Activated naive CD4-positive, alpha-beta T cell treated with anti-CD3 and anti-CD28 coated beads for 36 hours (primary cell): Measurements from ENCODE around the gene ZDHHC18. TPM values are rescaled to one million over a fixed set of nuclear protein-coding genes. Genes with fewer than 3 reads are reported as not detected.
"Not testable (repeated sequence)": the region's sequence is repeated elsewhere in the genome, so short reads cannot be mapped to it uniquely, and the experiment has no call there.

ENCODE experiments used
- CTCF ChIA-PET: fragments of 350-600 bp; sonication (Branson Sonifier 250); formaldehyde crosslinking; loops from one replicate; lab custom pipeline; 2021; ENCODE audit warnings: antibody characterized with exemption; lab: Charles Lee
- DNase-seq: peaks from one replicate; pipeline ENCODE4 v3.0.0-alpha.2; 2020
- H3K27ac Mint-ChIP-seq: one replicate; pipeline ENCODE4 v1.8.0; 2021; ENCODE audit warnings: mild to moderate bottlenecking, mixed read lengths
- H3K27me3 Mint-ChIP-seq: one replicate; pipeline ENCODE4 v1.8.0; 2021; ENCODE audit warnings: low read depth, mixed read lengths
- H3K36me3 Mint-ChIP-seq: one replicate; pipeline ENCODE4 v1.8.0; 2021; ENCODE audit warnings: low read depth, mixed read lengths
- H3K4me1 Mint-ChIP-seq: one replicate; pipeline ENCODE4 v1.8.0; 2021; ENCODE audit warnings: low read depth, mixed read lengths
- H3K4me3 Mint-ChIP-seq: one replicate; pipeline ENCODE4 v1.8.0; 2021; ENCODE audit warnings: mild to moderate bottlenecking, moderate library complexity, mixed read lengths
- H3K9me3 Mint-ChIP-seq: one replicate; pipeline ENCODE4 v1.8.0; 2021; ENCODE audit warnings: mixed read lengths
- intact Hi-C: fragments of 100-400 bp; cut with micrococcal nuclease; formaldehyde crosslinking; loops from one replicate; pipeline ENCODE4 v1.15.1; 2023
- total RNA-seq, 2 experiments: library from RNA; stranded (reverse); gene quantifications; one replicate each; pipeline ENCODE4 v1.2.3, GENCODE V29; 2021

The ZDHHC18 gene
- total RNA-seq, 2 experiments from 2014 or later, result 37.3 to 39.0 TPM

- intact Hi-C loops, result loop anchor here (2.0 kb wide), 3 partner anchors 27 to 171 kb away; partner anchors contain the start of genes GPN2 and NUDC
- no peak for DNase-seq
- H3K4me3 Mint-ChIP-seq, result peak overlapping the region; percentile 92
- no peak overlapping the region for H3K27ac Mint-ChIP-seq
- no peaks in the 10 kb centered on the region for H3K27me3 Mint-ChIP-seq
- no peaks in the 10 kb centered on the region for H3K36me3 Mint-ChIP-seq
- peaks cover 21% of the 10 kb centered on the region for H3K4me1 Mint-ChIP-seq
- CTCF ChIA-PET, result interaction anchor here (0.8 to 2.6 kb wide), 4 partner anchors 14 to 262 kb away, joined by 3 to 15 read pairs (median 3); no protein-coding TSS in a partner anchor
- H3K9me3 Mint-ChIP-seq, result no peaks in the 10 kb centered on the region
Measured at GRCh38 chr1:26863685-26864077, 37.2 kb downstream of the ZDHHC18 start.

- CTCF ChIA-PET, result interaction anchor here (0.6 to 3.0 kb wide), 12 partner anchors 9 to 263 kb away, joined by 3 to 15 read pairs (median 7); no protein-coding TSS in a partner anchor
- Mint-ChIP-seq H3K36me3 (no peaks in the 10 kb centered on the region), H3K4me1 (peaks cover 21% of the 10 kb centered on the region), H3K27me3 (no peaks in the 10 kb centered on the region), H3K27ac (peak overlapping the region; percentile 90), H3K9me3 (no peaks in the 10 kb centered on the region), H3K4me3 (peak overlapping the region; percentile 92)
- intact Hi-C loops, result loop anchor here (1.0 to 2.0 kb wide), 5 partner anchors 26 to 172 kb away; partner anchors contain the start of genes GPN2 and NUDC
- DNase-seq, result peak; percentile 95
Measured at GRCh38 chr1:26864610-26865480, 38.4 kb downstream of the ZDHHC18 start.

GRCh38 chr1:26873097-26873496 is 46.6 kb downstream of the ZDHHC18 start:
- H3K9me3 Mint-ChIP-seq, H3K4me3 Mint-ChIP-seq, DNase-seq, H3K4me1 Mint-ChIP-seq, H3K27ac Mint-ChIP-seq, H3K36me3 Mint-ChIP-seq, intact Hi-C loops, H3K27me3 Mint-ChIP-seq: not testable (repeated sequence)
- CTCF ChIA-PET, result interaction anchor here (0.6 to 1.6 kb wide), 8 partner anchors 8 to 450 kb away, joined by 3 to 7 read pairs (median 4); no protein-coding TSS in a partner anchor

GRCh38 chr1:26874896-26875295 is 48.4 kb downstream of the ZDHHC18 start:
- H3K9me3 Mint-ChIP-seq, result no peaks in the 10 kb centered on the region
- H3K4me1 Mint-ChIP-seq, result peaks cover 2% of the 10 kb centered on the region
- DNase-seq, result no peak
- H3K27ac Mint-ChIP-seq, result no peak overlapping the region
- no peaks in the 10 kb centered on the region for H3K36me3 Mint-ChIP-seq
- no peaks in the 10 kb centered on the region for H3K27me3 Mint-ChIP-seq
- CTCF ChIA-PET, result interaction anchor here (1.5 kb wide), 1 partner anchor 12 kb away, joined by 4 read pairs; no protein-coding TSS in a partner anchor
- H3K4me3 Mint-ChIP-seq, result no peak overlapping the region
- intact Hi-C loops, result no loop called here

- H3K4me3 Mint-ChIP-seq, result no peak overlapping the region
- H3K36me3 Mint-ChIP-seq, result peaks cover 2% of the 10 kb centered on the region
- CTCF ChIA-PET, result interaction anchor here (0.7 to 3.0 kb wide), 8 partner anchors 10 to 275 kb away, joined by 3 to 15 read pairs (median 5); no protein-coding TSS in a partner anchor
- no peaks in the 10 kb centered on the region for H3K27me3 Mint-ChIP-seq
- no peak for DNase-seq
- peak overlapping the region; percentile 51 for H3K27ac Mint-ChIP-seq
- no peaks in the 10 kb centered on the region for H3K9me3 Mint-ChIP-seq
- intact Hi-C loops, result no loop called here
- H3K4me1 Mint-ChIP-seq, result peaks cover 2% of the 10 kb centered on the region
Measured at GRCh38 chr1:26877326-26877725, 50.8 kb downstream of the ZDHHC18 start.

- no peak for DNase-seq
- no peak overlapping the region for H3K27ac Mint-ChIP-seq
- no peaks in the 10 kb centered on the region for H3K9me3 Mint-ChIP-seq
- CTCF ChIA-PET, result interaction anchor here (0.5 to 2.6 kb wide), 13 partner anchors 8 to 278 kb away, joined by 3 to 14 read pairs (median 5); no protein-coding TSS in a partner anchor
- peaks cover 2% of the 10 kb centered on the region for H3K4me1 Mint-ChIP-seq
- H3K27me3 Mint-ChIP-seq, result no peaks in the 10 kb centered on the region
- H3K4me3 Mint-ChIP-seq, result no peak overlapping the region
- peaks cover 22% of the 10 kb centered on the region for H3K36me3 Mint-ChIP-seq
- intact Hi-C loops, result no loop called here
Measured at GRCh38 chr1:26879793-26880192, 53.3 kb downstream of the ZDHHC18 start.

- H3K36me3 Mint-ChIP-seq, result peaks cover 26% of the 10 kb centered on the region
- H3K27ac Mint-ChIP-seq, intact Hi-C loops: not testable (repeated sequence)
Measured at GRCh38 chr1:26881611-26882010, 55.1 kb downstream of the ZDHHC18 start.

GRCh38 chr1:26882696-26883463 is 56.4 kb downstream of the ZDHHC18 start:
- CTCF ChIA-PET, result interaction anchor here (0.5 to 1.9 kb wide), 4 partner anchors 12 to 1777 kb away, joined by 3 to 4 read pairs (median 4); no protein-coding TSS in a partner anchor
- Mint-ChIP-seq H3K27me3 (no peaks in the 10 kb centered on the region), H3K27ac (no peak overlapping the region), H3K4me3 (no peak overlapping the region), H3K9me3 (no peaks in the 10 kb centered on the region), H3K36me3 (peaks cover 30% of the 10 kb centered on the region), H3K4me1 (peaks cover 4% of the 10 kb centered on the region)
- DNase-seq, result no peak
- intact Hi-C loops, result no loop called here

More at GRCh38 chr1:26881611-26882010, 55.1 kb downstream of the ZDHHC18 start:
- DNase-seq, H3K4me1 Mint-ChIP-seq, H3K4me3 Mint-ChIP-seq, H3K27me3 Mint-ChIP-seq, H3K9me3 Mint-ChIP-seq: not testable (repeated sequence)
- CTCF ChIA-PET, result interaction anchor here (1.0 to 2.0 kb wide), 9 partner anchors 11 to 279 kb away, joined by 3 to 8 read pairs (median 4); no protein-coding TSS in a partner anchor

- Mint-ChIP-seq H3K4me3 (no peak overlapping the region), H3K27me3 (no peaks in the 10 kb centered on the region), H3K36me3 (peaks cover 40% of the 10 kb centered on the region), H3K27ac (peak overlapping the region; percentile 76), H3K4me1 (peaks cover 30% of the 10 kb centered on the region), H3K9me3 (no peaks in the 10 kb centered on the region)
- DNase-seq, result peak; percentile 27
- CTCF ChIA-PET, result interaction anchor here (0.6 to 2.5 kb wide), 15 partner anchors 8 to 508 kb away, joined by 3 to 14 read pairs (median 3); partner anchors contain the start of gene GPATCH3
- intact Hi-C loops, result no loop called here
Measured at GRCh38 chr1:26887125-26887524, 60.6 kb downstream of the ZDHHC18 start.

GRCh38 chr1:26888231-26888630 is 61.7 kb downstream of the ZDHHC18 start:
- intact Hi-C loops, result no loop called here

GRCh38 chr1:26889551-26890466 is 63.3 kb downstream of the ZDHHC18 start, which contains the start of gene GPN2:
TSS of gene GPN2 (minus strand) at chr1:26890283. CDS start at chr1:26890096, 187 bp downstream.
- no peaks in the 10 kb centered on the region for H3K27me3 Mint-ChIP-seq
- intact Hi-C loops, result loop anchor here (2.0 to 5.0 kb wide), 2 partner anchors 25 to 102 kb away; partner anchors contain the start of gene TRNP1
- DNase-seq, result peak; percentile 82
- H3K4me1 Mint-ChIP-seq, result peaks cover 30% of the 10 kb centered on the region
- H3K27ac Mint-ChIP-seq, result peak within 1 kb of the TSS; percentile 91
- H3K36me3 Mint-ChIP-seq, result peaks cover 28% of the 10 kb centered on the region
- H3K4me3 Mint-ChIP-seq, result peak within 1 kb of the TSS; percentile 94
- H3K9me3 Mint-ChIP-seq, result no peaks in the 10 kb centered on the region
- CTCF ChIA-PET, result interaction anchor here (0.6 to 2.5 kb wide), 6 partner anchors 11 to 224 kb away, joined by 3 to 14 read pairs (median 4); partner anchors contain the start of gene GPATCH3

More at GRCh38 chr1:26888231-26888630, 61.7 kb downstream of the ZDHHC18 start:
- peaks cover 30% of the 10 kb centered on the region for H3K4me1 Mint-ChIP-seq
- DNase-seq, result no peak
- CTCF ChIA-PET, result interaction anchor here (0.6 to 2.5 kb wide), 9 partner anchors 9 to 289 kb away, joined by 3 to 14 read pairs (median 3); no protein-coding TSS in a partner anchor
- H3K27ac Mint-ChIP-seq, result peak overlapping the region; percentile 36
- H3K27me3 Mint-ChIP-seq, result no peaks in the 10 kb centered on the region
- H3K36me3 Mint-ChIP-seq, result peaks cover 36% of the 10 kb centered on the region
- no peaks in the 10 kb centered on the region for H3K9me3 Mint-ChIP-seq
- peak overlapping the region; percentile 94 for H3K4me3 Mint-ChIP-seq
